HG02973 (cell line): ENCODE data around the gene KLF2.
"Not testable (repeated sequence)": the region's sequence is repeated elsewhere in the genome, so short reads cannot be mapped to it uniquely, and the experiment has no call there.

ENCODE experiments used
- ATAC-seq: cut with Tn5 transposase; IDR thresholded peaks from one replicate; pipeline ENCODE4 v1.9.1; 2021; ENCODE audit warnings: moderate library complexity; ENCODE audit not compliant: unreplicated experiment

KLF2 gene

DNA sequence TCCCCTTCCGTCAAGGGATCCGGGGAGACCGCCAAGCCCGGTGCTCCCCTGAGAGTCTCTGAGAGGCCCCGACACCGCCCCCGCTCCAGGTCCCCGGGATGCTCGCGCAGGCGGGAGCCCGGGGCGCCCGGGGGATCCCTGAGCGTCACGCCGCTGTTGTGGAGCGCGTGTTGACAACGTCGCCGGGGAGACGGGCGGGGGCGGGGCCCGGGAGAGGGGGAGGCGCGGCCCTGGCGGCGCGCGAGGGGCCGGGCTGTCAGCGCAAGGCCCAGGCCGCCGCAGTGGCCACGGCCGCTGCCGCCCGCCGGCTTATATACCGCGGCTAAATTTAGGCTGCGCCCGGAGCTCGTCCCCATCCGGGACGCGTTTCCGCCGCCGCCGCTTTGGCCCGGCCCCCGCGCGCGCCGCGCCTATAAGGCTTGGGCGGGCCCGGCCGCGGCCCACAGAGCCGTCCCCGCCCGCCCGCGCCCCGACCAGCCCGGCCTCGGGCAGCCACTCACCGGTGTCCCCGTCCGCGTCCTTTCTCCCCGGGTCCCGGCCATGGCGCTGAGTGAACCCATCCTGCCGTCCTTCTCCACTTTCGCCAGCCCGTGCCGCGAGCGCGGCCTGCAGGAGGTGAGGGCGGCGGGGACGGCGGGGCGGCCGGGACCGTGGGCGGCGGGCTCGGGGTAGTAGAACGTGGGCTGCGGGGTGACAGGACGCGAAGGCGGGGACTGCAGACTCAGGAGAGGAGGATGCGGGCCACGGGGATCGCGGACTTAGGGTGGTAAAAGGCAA, at the start of gene KLF2:
Gene KLF2, plus strand, starts transcription at position 443 of the 777 bp plus-strand sequence. Its CDS starts 98 bp downstream, at position 541.
- peak; percentile 51 for ATAC-seq

DNA sequence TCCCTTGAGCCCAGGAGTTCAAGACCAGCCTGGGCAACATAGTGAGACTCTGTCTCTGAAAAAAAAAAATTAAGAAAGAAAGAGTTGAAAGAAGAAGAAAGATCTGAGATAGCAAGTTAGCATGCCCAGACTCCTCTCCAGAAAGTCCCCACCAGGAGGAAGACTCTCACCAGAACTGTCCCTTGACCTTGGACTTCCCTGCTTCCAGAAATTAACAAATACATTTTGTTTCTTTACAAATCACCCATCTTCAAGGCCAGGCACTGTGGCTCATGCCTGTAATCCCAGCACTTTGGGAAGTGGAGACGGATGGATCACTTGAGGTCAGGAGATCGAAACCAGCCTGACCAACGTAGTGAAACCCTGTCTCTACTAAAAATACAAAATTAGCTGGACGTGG, 44.3 kb upstream of the KLF2 start:
- ATAC-seq: no peak

GRCh38 chr19:16281743-16282142, 42.9 kb upstream of the KLF2 start:
- no peak for ATAC-seq

DNA sequence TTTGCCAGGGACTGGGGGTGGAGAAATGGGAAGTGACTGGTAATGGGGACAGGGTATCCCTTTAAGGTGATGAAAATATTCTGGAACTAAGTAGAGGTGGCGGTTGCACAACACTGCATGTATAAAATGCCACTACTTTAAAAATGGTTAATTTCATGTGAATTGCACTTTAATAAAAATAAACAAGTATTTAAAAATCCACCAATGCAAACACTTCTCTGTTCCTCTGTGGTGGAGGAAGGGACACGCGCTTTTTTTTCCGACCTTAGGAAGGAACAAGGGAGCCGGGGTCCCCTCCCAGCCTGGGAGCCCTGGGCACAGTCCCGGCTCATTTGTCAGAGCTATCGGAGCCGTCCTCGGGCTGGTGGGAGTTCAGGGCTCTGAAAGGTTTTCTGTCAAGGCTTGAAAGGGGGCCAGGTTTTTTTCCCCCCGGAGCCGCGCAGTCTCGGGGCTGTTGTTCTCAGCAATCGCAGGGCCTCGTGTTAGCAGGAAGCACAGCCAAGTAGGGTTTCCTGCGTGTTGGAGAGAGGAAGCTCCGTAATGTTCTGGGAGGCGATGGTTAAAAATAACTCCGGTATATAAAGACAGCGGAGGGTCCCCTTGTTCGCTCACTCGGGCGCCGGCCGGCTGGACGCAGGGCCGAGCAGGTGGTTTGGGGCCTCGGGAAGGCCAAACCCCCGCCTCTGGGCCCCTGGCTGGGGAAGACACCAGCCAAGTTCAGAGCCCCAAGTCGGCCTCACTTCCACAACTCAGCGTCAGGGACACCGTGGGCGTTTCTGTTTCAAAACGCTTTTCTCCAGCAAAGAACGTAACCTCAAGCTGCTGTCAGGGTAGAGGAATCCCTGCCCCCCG, 41.2 kb upstream of the KLF2 start:
- ATAC-seq: no peak

DNA sequence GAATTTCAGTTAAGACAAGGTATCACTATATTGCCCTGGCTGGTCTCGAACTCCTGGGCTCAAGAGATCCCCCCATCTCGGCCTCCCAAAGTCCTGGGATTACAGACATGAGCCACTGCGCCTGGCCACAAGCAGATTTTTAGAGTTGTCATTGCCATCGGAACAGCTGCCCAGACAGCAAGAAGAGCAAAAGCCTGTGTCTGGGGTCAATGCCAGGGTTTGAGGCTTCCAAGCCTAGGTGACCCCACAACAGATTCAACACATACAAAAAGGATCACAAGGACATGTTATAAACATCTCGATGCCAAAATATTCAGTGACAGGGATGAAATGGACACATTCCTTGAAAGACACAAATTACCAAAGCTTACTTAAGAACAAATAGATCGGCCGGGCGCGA, 40.1 kb upstream of the KLF2 start:
- ATAC-seq: no peak

GRCh38 chr19:16285079-16285478, 39.5 kb upstream of the KLF2 start:
- ATAC-seq: not testable (repeated sequence)

DNA sequence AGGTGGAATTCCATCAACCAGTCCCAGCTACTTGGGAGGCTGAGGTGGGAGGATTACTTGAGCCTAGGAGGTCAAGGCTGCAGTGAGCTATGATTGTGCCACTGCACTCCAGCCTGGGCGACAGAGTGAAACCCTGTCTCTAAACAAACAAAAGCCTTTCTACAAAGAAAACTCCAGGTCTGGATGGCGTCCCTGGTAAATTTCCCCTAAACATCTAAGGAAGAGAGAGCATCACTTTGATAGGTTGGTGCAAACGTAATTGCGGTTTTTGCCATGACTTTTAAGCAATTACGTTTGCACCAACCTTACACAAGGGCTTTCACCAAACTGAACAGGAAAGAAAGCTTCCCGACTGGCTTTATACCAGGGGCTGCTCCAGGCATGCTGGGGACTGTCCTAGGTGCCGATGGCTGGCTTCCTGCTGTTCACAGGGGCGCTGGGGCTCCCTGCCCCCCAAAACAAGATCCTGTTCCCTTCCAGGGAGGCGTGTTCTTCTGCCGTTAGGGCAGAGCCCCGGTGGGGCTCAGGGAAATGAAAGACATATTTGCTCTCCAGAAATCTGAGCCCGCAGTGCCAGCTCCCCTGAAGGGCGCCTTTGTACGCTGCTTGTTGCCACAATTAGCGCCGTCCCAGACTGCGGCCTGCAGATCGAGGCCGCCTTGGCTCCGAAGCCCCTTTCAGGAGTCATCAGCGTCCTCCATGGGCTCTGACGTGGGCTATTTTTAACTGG, 38.7 kb upstream of the KLF2 start:
- no peak for ATAC-seq

DNA sequence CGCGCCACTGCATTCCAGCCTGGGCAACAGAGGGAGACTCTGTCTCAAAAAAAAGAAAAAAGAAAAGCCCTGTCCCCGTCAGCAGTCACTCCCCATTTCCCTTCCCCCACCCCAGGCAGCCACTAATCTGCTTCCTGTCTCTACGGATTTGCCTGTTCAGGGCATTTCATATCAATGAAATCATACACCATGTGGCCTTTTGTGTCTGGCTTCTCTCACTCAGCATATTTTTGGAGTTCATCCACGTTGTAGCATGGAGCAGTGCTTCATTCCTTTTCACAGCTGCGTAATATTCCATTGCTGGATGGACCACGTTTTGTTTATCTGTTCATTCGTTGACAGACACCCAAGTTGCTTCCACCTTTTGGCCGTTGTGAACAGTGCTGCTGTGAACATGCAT, 36.1 kb upstream of the KLF2 start:
- ATAC-seq: no peak

- no peak for ATAC-seq
Measured at GRCh38 chr19:16289594-16289993, 35.0 kb upstream of the KLF2 start.

GRCh38 chr19:16290692-16291091, 33.9 kb upstream of the KLF2 start:
- ATAC-seq: no peak

GRCh38 chr19:16293118-16294091, 31.2 kb upstream of the KLF2 start:
- no peak for ATAC-seq

GRCh38 chr19:16295057-16295456, 29.6 kb upstream of the KLF2 start:
- ATAC-seq: no peak

DNA sequence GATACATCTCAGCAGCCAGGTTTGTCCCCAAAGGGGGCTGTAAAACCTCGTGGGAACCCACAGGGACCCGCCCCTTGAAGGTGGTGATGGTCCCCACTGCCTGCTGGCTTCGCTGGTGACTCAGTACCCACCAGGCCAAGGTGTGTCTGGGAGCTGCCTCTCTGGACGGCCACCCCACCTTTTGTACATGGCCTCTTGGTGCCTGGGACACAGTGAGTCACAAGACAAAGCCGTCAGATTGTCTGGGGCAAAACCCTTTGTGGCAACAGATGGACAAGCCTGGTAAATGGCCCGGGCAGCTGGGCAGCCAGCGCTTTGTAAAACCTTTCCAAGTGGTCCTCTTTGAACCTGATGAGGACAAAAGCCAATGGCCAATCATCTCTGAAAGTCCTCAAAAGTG, 27.9 kb upstream of the KLF2 start:
- no peak for ATAC-seq

DNA sequence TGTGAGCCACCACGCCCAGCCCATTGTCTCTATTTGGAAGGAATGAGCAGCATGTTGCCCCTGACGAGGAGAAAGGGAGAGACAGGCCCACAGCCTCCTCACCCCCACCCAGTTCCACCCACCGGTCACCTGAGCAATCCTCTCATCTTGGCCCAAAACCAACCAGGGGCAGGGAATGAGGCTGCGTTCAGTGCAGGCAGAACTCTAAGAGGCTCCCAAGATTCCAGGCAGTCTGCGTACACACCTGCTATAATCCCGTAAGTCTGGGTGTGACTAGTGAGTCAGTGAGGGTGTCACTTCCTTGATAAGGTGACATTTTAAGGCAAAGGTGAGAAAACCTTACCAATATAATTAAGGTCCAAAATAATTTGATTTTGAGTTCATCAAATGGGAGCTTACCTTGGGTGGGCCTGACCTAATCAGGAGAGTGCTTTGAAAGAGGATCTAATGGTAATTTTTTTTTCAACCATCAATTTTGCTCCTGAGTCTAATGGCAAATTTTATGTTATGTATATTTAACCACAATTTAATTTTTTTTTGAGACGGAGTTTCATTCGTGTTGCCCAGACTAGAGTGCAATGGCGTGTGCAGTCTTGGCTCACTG, 26.9 kb upstream of the KLF2 start:
- ATAC-seq: no peak

DNA sequence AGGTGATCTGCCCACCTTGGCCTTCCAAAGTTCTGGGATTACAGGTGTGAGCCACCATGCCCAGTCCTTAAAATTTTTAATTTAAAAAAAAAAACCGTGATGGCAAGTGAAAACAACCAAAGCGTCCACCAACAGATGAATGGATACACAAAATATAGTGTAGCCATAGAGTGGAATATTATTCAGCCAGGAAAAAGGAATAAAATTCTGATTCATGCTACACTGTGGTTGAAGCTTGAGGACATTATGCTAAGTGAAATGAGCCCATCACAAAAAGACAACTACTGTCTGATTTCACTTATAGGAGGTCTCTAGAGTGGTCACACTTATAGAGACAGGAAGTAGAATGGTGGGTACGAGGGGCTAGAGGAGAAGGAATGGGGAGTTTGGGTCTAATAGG, 26.3 kb upstream of the KLF2 start:
- no peak for ATAC-seq

GRCh38 chr19:16301999-16302694, 22.5 kb upstream of the KLF2 start:
- ATAC-seq: no peak

- no peak for ATAC-seq
Measured at GRCh38 chr19:16303755-16304154, 20.9 kb upstream of the KLF2 start.

DNA sequence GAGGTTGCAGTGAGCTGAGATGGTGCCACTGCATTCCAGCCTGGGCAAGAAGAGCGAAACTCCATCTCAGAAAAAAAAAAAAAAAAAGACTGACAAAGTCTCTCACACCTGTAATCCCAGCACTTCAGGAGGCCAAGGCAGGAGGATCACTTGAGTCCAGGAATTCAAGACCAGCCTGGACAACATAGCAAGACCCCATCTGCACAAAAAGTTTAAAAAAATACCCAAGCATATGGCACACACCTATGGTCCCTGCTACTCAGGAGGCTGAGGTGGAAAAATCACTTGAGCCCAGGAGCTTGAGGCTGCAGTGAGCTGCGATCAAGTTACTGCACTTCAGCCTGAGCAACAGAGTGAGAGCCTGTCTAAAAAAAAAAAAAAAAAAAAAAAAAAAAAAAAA, 20.1 kb upstream of the KLF2 start:
- not testable (repeated sequence) for ATAC-seq

- ATAC-seq: not testable (repeated sequence)
Measured at GRCh38 chr19:16305060-16305459, 19.6 kb upstream of the KLF2 start.
